Thoracic aorta (tissue), 2 donors: ENCODE results near the gene HLX. TPM values are rescaled to one million over a fixed set of nuclear protein-coding genes. Genes with fewer than 3 reads are reported as not detected.
A peak's percentile ranks its signal among the peaks of the same experiment; 100 is the strongest.

Source experiments
- ATAC-seq: fragments of 150-250 bp; one replicate; pipeline ENCODE4 v1.8.0; 2017; ENCODE audit warnings: low read depth; ENCODE audit not compliant: insufficient number of reproducible peaks, low FRiP score
- DNase-seq: peaks from one replicate; pipeline ENCODE4 v3.0.0-alpha.2; 2020; ENCODE audit warnings: low spot score
- H3K27ac ChIP-seq, 2 donors: fragments of 200-600 bp; sonication (generic); 1 replicate in 1 of 2; 2 replicates in 1 of 2; pipeline ENCODE4 v1.5.1; 2016; ENCODE audit warnings: mild to moderate bottlenecking in 2 of 2, moderate library complexity in 2 of 2
- H3K27me3 ChIP-seq: fragments of 200-600 bp; sonication (generic); replicated peaks from 2 replicates; pipeline ENCODE4 v1.6.0; 2016; ENCODE audit warnings: mild to moderate bottlenecking; ENCODE audit not compliant: insufficient read depth
- H3K36me3 ChIP-seq: fragments of 200-600 bp; sonication (generic); one replicate; pipeline ENCODE4 v1.5.1; 2016
- H3K4me1 ChIP-seq, 2 donors: fragments of 200-600 bp; sonication (generic); 1 replicate in 1 of 2; 2 replicates in 1 of 2; pipeline versions ENCODE4 v1.5.1 to v1.6.0; 2016; ENCODE audit warnings: low read depth in 2 of 2, mild to moderate bottlenecking in 1 of 2; ENCODE audit not compliant: control insufficient read depth in 1 of 2
- H3K4me3 ChIP-seq: fragments of 200-600 bp; sonication (generic); 2 replicates; pipeline ENCODE4 v1.5.1; 2016; ENCODE audit warnings: mild to moderate bottlenecking
- H3K9me3 ChIP-seq: fragments of 200-600 bp; sonication (generic); 2 replicates; pipeline ENCODE4 v1.5.1; 2016
- CTCF ChIP-seq: fragments of 200-600 bp; sonication (generic); IDR thresholded peaks from one replicate; pipeline ENCODE4 v1.5.1; 2019; ENCODE audit warnings: antibody characterized with exemption
- total RNA-seq, 2 donors: library from RNA; depleted of rRNA; stranded (reverse); fragments of >200 nt; gene quantifications; one replicate each; pipeline versions ENCODE4 v1.1.0 to v1.2.3, GENCODE V29; 2016

HLX gene
- total RNA-seq, 2 donors from 2014 or later = 11.0 to 33.5 TPM

- Histone ChIP-seq H3K27ac (no peak overlapping the region), H3K9me3 (no peaks in the 10 kb centered on the region), H3K4me3 (no peak overlapping the region), H3K27me3 (no peaks in the 10 kb centered on the region), H3K4me1 (peaks cover 7 to 18% of the 10 kb centered on the region in 2 donors), H3K36me3 (peaks cover 10% of the 10 kb centered on the region)
- ATAC-seq (no peak), DNase-seq (no peak)
- TF ChIP-seq CTCF = no peak
These were observed 7.4 kb downstream of the HLX start for GRCh38 chr1:220886470-220887201.

GRCh38 chr1:220887202-220887519 is 7.9 kb downstream of the HLX start:
- H3K4me3 ChIP-seq = peak overlapping the region; percentile 65
- peaks cover 10% of the 10 kb centered on the region for H3K36me3 ChIP-seq
- DNase-seq (no peak), ATAC-seq (no peak)
- H3K27ac ChIP-seq = no peak overlapping the region
- H3K9me3 ChIP-seq = no peaks in the 10 kb centered on the region
- H3K27me3 ChIP-seq = no peaks in the 10 kb centered on the region
- peaks cover 7 to 24% of the 10 kb centered on the region in 2 donors for H3K4me1 ChIP-seq
- no peak for TF ChIP-seq CTCF

GRCh38 chr1:220887520-220888416 is 8.5 kb downstream of the HLX start:
- ATAC-seq (no peak), DNase-seq (no peak)
- Histone ChIP-seq H3K27ac (no peak overlapping the region), H3K4me1 (peaks cover 7 to 24% of the 10 kb centered on the region in 2 donors), H3K27me3 (no peaks in the 10 kb centered on the region), H3K9me3 (no peaks in the 10 kb centered on the region), H3K36me3 (peaks cover 10% of the 10 kb centered on the region), H3K4me3 (peak overlapping the region; percentile 65)
- TF ChIP-seq CTCF = no peak

- H3K9me3 ChIP-seq = no peaks in the 10 kb centered on the region
- DNase-seq = no peak
- ATAC-seq = no peak
- H3K27me3 ChIP-seq = no peaks in the 10 kb centered on the region
- H3K4me1 ChIP-seq = peaks cover 7 to 29% of the 10 kb centered on the region in 2 donors
- H3K36me3 ChIP-seq = peaks cover 10% of the 10 kb centered on the region
- peak overlapping the region; percentile 65 for H3K4me3 ChIP-seq
- no peak for TF ChIP-seq CTCF
- no peak overlapping the region for H3K27ac ChIP-seq
These were observed 9.3 kb downstream of the HLX start for GRCh38 chr1:220888417-220888986.

- no peaks in the 10 kb centered on the region for H3K27me3 ChIP-seq
- no peak for TF ChIP-seq CTCF
These were observed 10.1 kb downstream of the HLX start for GRCh38 chr1:220889333-220889732.

More at GRCh38 chr1:220889333-220889732, 10.1 kb downstream of the HLX start:
- H3K9me3 ChIP-seq = no peaks in the 10 kb centered on the region
- H3K4me3 ChIP-seq = no peak overlapping the region
- peaks cover 9% of the 10 kb centered on the region for H3K36me3 ChIP-seq
- H3K27ac ChIP-seq = no peak overlapping the region
- ATAC-seq (no peak), DNase-seq (no peak)
- peaks cover 7 to 36% of the 10 kb centered on the region in 2 donors for H3K4me1 ChIP-seq
